Skeletal muscle tissue (tissue), 4 donors: Measurements from ENCODE around the gene CEP85L. TPM values are rescaled to one million over a fixed set of nuclear protein-coding genes. Genes with fewer than 3 reads are reported as not detected.

Experiments
- H3K27ac ChIP-seq: one replicate; pipeline ENCODE4 v1.7.0; 2013; ENCODE audit warnings: mild to moderate bottlenecking, low read depth, low read length, inconsistent platforms
- H3K27me3 ChIP-seq, 3 donors: one replicate each; pipeline ENCODE4 v1.7.0; 2013; ENCODE audit warnings: low read length in 3 of 3; ENCODE audit not compliant: control insufficient read depth in 3 of 3, insufficient read depth in 3 of 3
- H3K36me3 ChIP-seq, 3 donors: one replicate each; pipeline ENCODE4 v1.7.0; 2013; ENCODE audit warnings: low read length in 3 of 3; ENCODE audit not compliant: control insufficient read depth in 3 of 3, insufficient read depth in 3 of 3
- H3K4me1 ChIP-seq, 3 donors: one replicate each; pipeline ENCODE4 v1.7.0; 2013; ENCODE audit warnings: low read length in 3 of 3, mild to moderate bottlenecking in 3 of 3; ENCODE audit not compliant: control insufficient read depth in 3 of 3, insufficient read depth in 3 of 3
- H3K4me3 ChIP-seq, 3 donors: one replicate each; pipeline ENCODE4 v1.7.0; 2013; ENCODE audit warnings: low read length in 3 of 3
- H3K9ac ChIP-seq, 3 donors: one replicate each; pipeline ENCODE4 v1.7.0; 2013; ENCODE audit warnings: low read length in 3 of 3, mild to moderate bottlenecking in 3 of 3, moderate library complexity in 2 of 3, low read depth in 1 of 3
- H3K9me3 ChIP-seq, 3 donors: one replicate each; pipeline ENCODE4 v1.7.0; 2013; ENCODE audit warnings: low read length in 3 of 3; ENCODE audit not compliant: control insufficient read depth in 3 of 3
- total RNA-seq: library from RNA; depleted of rRNA; stranded (reverse); fragments of >200 nt; gene quantifications from one replicate; pipeline ENCODE4 v1.2.3, GENCODE V29; 2014
- donor health status: Osteomylitis.

CEP85L gene
- 42.3 TPM for total RNA-seq

DNA sequence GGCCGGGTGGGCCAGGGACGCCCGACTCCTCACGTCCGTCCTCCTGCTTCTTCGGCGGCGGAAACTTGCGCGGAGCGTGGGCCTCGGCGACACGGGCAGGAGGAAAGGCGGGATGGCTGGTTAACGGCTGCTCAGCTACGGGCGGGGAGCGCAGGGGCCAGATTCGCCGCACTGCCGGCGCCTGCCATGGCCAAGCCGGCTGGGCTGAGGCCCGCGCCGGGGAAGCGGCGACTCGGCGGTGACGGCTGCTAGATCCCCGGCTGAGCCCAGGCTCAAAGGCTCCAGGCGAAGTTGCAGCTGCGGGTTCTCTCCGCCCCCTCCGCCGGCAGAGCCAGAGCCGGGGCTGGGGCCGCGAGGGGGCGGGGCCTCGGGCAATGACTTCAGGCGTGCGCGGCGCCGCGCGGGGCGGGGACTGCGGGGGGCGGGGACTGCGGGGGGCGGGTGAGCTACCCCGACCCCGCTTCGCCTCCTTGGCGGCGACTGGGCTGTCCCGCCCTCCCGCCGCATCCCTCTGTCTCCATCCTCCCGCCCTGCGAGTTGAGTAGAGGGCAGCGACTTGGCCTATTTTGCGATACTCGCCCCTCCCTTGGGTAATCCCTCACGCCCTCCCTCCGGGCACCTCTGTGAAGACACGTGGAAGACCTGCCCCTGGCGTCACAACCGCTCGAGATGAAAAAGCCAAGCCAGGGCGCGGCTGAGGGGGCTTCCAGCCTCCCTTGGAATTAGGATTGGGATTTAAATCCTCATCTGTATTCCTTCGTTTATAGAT is at the start of gene CEP85L:
CEP85L (minus strand) TSS at position 310 of the 769 bp plus-strand sequence. CDS start 322 bp downstream, outside the sequence.
- Histone ChIP-seq H3K36me3 (no peaks in the 10 kb centered on the region), H3K9ac (peak within 1 kb of the TSS; percentile 89 to 97 (median 95)), H3K4me3 (peak within 1 kb of the TSS; percentile 71 to 89 (median 87)), H3K9me3 (no peaks in the 10 kb centered on the region), H3K27ac (peak within 1 kb of the TSS; percentile 96), H3K4me1 (peaks cover 0 to 12% (median 6%) of the 10 kb centered on the region in 3 donors), H3K27me3 (no peaks in the 10 kb centered on the region)

- Histone ChIP-seq H3K27me3 (no peaks in the 10 kb centered on the region), H3K9ac (no peak overlapping the region), H3K27ac (no peak overlapping the region), H3K36me3 (no peaks in the 10 kb centered on the region), H3K4me3 (no peak overlapping the region), H3K9me3 (peaks cover 0 to 3% (median 0%) of the 10 kb centered on the region in 3 donors), H3K4me1 (peaks cover 9 to 30% (median 15%) of the 10 kb centered on the region in 3 donors)
These were observed 49.1 kb upstream of the CEP85L start for GRCh38 chr6:118700531-118700930.

- Histone ChIP-seq H3K4me1 (peaks cover 14 to 23% (median 18%) of the 10 kb centered on the region in 3 donors), H3K36me3 (no peaks in the 10 kb centered on the region), H3K9ac (no peak overlapping the region), H3K9me3 (peaks cover 0 to 3% (median 0%) of the 10 kb centered on the region in 3 donors), H3K4me3 (no peak overlapping the region), H3K27ac (no peak overlapping the region), H3K27me3 (no peaks in the 10 kb centered on the region)
These were observed 46.2 kb upstream of the CEP85L start for GRCh38 chr6:118697554-118697953.

DNA sequence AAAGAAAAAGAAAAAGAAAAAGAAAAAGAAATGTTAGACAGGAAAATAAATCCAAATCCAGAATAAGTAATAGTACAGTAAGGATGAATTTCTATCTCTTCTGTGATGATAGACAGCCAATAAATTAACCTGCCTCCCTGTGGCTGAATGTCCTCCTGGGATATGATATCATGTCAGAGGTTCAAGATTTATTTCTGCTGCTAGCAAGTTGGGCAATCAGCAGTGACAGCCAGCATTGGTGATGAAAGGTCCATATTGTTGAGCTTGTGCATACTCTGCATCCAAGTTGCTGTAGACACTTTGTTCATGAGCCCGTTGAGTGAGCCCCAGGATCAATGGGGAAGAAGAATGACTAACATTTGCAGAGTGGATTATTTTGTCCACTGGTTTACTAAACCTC is 44.9 kb upstream of the CEP85L start:
- Histone ChIP-seq H3K27ac (no peak overlapping the region), H3K9ac (no peak overlapping the region), H3K4me3 (no peak overlapping the region)

DNA sequence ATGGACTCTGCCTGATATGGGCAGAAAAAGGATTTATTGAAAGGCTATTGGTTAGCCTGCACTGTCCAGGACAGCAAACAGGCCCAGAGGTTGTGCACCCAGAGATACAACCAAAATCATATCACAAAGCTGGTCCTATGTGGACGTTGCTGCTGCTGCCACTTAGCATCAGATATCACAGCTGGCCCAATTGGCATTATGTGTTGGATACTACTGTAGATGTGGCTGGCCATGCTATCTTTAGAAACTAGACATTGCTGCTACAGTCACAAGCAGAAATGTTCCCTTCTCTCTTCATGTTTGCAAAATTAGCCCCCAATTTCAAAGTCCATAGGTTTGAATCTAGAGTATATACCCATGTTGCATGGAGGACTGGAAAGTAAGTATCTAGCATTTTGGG is 42.2 kb upstream of the CEP85L start:
- H3K27ac ChIP-seq, result no peak overlapping the region
- H3K9ac ChIP-seq, result no peak overlapping the region
- no peaks in the 10 kb centered on the region for H3K27me3 ChIP-seq
- no peaks in the 10 kb centered on the region for H3K36me3 ChIP-seq
- no peaks in the 10 kb centered on the region for H3K9me3 ChIP-seq
- H3K4me3 ChIP-seq, result no peak overlapping the region
- peaks cover 14 to 23% (median 18%) of the 10 kb centered on the region in 3 donors for H3K4me1 ChIP-seq

More for the DNA sequence above, 44.9 kb upstream of the CEP85L start:
- H3K27me3 ChIP-seq, result no peaks in the 10 kb centered on the region
- H3K9me3 ChIP-seq, result peaks cover 0 to 1% (median 0%) of the 10 kb centered on the region in 3 donors
- peaks cover 14 to 23% (median 18%) of the 10 kb centered on the region in 3 donors for H3K4me1 ChIP-seq
- H3K36me3 ChIP-seq, result no peaks in the 10 kb centered on the region

GRCh38 chr6:118685823-118686449 is 34.5 kb upstream of the CEP85L start:
- Histone ChIP-seq H3K4me3 (no peak overlapping the region), H3K9ac (no peak overlapping the region), H3K27me3 (no peaks in the 10 kb centered on the region), H3K4me1 (peaks cover 0 to under 1% (median 0%) of the 10 kb centered on the region in 3 donors), H3K36me3 (no peaks in the 10 kb centered on the region), H3K27ac (no peak overlapping the region), H3K9me3 (no peaks in the 10 kb centered on the region)

DNA sequence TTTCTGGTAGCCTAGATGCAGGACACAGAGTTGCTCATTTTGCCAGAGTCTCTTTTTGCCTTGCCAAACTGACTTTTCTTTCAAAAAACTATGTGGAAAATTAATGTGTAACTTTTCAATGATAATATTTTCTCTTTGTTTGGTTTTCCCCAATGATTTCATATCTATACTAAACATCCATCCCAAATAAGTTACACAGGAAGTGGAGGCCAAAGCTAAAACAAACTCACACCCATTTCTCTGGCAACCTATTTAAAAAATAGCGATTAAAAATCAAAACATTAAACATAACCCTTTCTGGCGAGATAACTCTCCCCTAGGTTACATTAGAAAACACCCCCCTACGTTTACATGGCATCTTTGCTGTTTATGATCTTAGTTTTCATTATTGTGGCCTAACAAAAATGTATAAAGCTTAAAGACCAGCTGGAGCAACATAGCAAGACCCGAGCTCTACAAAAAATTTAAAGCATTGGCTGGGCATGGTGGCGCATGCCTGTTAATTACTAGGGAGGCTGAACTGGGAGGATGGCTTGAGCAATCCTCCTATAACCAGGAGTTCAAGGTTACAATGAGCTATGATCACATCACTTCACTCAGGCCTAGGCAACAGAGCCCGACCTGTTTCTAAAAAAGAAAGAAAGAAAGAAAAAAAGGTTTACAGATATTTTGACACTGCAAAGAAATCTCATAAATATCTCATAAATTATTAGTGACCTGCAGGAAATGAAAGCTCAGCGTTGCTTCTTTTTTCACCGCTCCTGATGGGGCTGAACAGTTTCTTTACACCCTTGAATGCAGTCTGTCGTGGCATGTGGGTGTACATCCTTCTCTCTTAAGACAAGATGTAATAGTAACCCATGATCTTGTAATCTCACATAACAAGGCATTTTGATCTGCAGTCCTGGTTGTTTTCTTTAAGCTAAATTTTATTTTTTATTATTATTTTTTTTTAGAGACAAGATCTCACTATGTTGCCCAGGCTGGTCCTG is 32.8 kb upstream of the CEP85L start:
- Histone ChIP-seq H3K27me3 (no peaks in the 10 kb centered on the region), H3K4me1 (peaks cover 0 to 7% (median 0%) of the 10 kb centered on the region in 3 donors), H3K9ac (no peak overlapping the region), H3K36me3 (no peaks in the 10 kb centered on the region), H3K4me3 (no peak overlapping the region), H3K27ac (no peak overlapping the region), H3K9me3 (no peaks in the 10 kb centered on the region)

- Histone ChIP-seq H3K36me3 (no peaks in the 10 kb centered on the region), H3K27ac (peak overlapping the region; percentile 24), H3K9me3 (no peaks in the 10 kb centered on the region), H3K4me3 (no peak overlapping the region), H3K4me1 (peaks cover 0 to 7% (median 0%) of the 10 kb centered on the region in 3 donors), H3K9ac (peak overlapping the region; percentile 2 to 35 (median 17)), H3K27me3 (no peaks in the 10 kb centered on the region)
These were observed 29.2 kb upstream of the CEP85L start for GRCh38 chr6:118680452-118681095.

DNA sequence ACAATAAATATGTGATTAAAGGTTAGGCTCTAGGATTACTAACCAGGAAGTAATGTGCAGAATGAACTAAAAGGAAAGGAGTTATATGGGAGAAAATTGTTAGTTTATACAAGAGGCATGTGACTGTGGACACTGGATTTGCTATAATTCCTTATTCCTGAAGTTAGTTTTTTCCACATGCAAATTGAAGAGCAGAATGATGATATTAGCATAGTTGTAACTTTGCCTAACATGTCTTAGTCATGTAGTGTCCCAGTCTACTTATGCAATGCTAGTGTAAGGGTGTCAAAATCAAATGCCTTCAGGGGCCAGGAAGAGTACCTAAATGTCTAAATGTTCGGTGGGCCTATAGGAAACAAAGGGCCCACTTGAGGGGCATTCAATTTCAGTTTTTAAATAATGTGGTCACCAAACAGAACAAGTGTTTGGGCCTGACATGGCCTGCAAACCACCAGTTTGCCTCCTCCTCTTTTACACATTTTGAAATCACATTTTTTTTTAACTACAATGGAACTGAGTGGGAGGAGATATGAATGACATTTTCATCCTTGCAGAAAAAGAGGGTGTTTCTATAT is 28.0 kb upstream of the CEP85L start:
- peaks cover 0 to 7% (median 0%) of the 10 kb centered on the region in 3 donors for H3K4me1 ChIP-seq
- no peaks in the 10 kb centered on the region for H3K27me3 ChIP-seq
- H3K9me3 ChIP-seq, result no peaks in the 10 kb centered on the region
- no peak overlapping the region for H3K9ac ChIP-seq
- H3K27ac ChIP-seq, result no peak overlapping the region
- H3K36me3 ChIP-seq, result no peaks in the 10 kb centered on the region
- no peak overlapping the region for H3K4me3 ChIP-seq
